ENCODE data around the gene TBX6. TPM values are rescaled to one million over a fixed set of nuclear protein-coding genes. Genes with fewer than 3 reads are reported as not detected.

Gene TBX6
- total RNA-seq, 1 experiment from 2014 or later, result 1.6 TPM

GRCh38 chr16:30086291-30087140 lies 5.2 kb downstream of the TBX6 start:
- H3K14ac ChIP-seq (ENCODE audit: insufficient read depth, low read length), result no peak overlapping the region
- no peak overlapping the region for H2BK5ac ChIP-seq (ENCODE audit: insufficient read length, low read length)
- H2BK120ac ChIP-seq (ENCODE audit: low read depth, low read length, poor library complexity, severe bottlenecking), result no peak overlapping the region
- no peaks in the 10 kb centered on the region for H4K20me1 ChIP-seq (ENCODE audit: control insufficient read depth, insufficient read depth, insufficient read length)
- no peaks in the 10 kb centered on the region for H3K27me3 ChIP-seq (ENCODE audit: insufficient read depth, low read length)
- peaks cover 23 to 45% (median 45%) of the 10 kb centered on the region in 3 experiments for H3K36me3 Mint-ChIP-seq (ENCODE audit: insufficient read depth in 1 of 3, low read depth in 3 of 3)
- H3T11ph ChIP-seq (ENCODE audit: low read length), result no peak overlapping the region
- no peak overlapping the region for H2BK20ac ChIP-seq (ENCODE audit: low read depth, low read length, poor library complexity, severe bottlenecking)
- no peak overlapping the region for H2BK12ac ChIP-seq (ENCODE audit: insufficient read length, low read depth, low read length)
- no peak overlapping the region for H3K4me3 Mint-ChIP-seq
- no peak overlapping the region for H3K4ac ChIP-seq (ENCODE audit: low read depth, low read length)
- no peak overlapping the region for H4K8ac ChIP-seq (replicated peaks; ENCODE audit: insufficient read length, low read depth, low read length)
- peaks cover 4% of the 10 kb centered on the region for H3K23me2 ChIP-seq (ENCODE audit: insufficient read length, low read depth, low read length, poor library complexity, severe bottlenecking)
- no peak overlapping the region for H3K9ac ChIP-seq (ENCODE audit: extremely low read depth, insufficient read length, low read length)
- no peak for DNase-seq
- H3K9me3 Mint-ChIP-seq, result no peaks in the 10 kb centered on the region; a peak in 1 of 5 replicates
- no peak overlapping the region for H2AFZ ChIP-seq (ENCODE audit: low read length)
- WGBS (ENCODE audit: extremely low coverage, insufficient read length, low lambda C conversion rate), result no CpG with 5 or more reads among the region's 27 CpGs
- no peak overlapping the region for H3K18ac ChIP-seq (ENCODE audit: insufficient read length, low read depth, low read length)
- H4K91ac ChIP-seq (ENCODE audit: insufficient read length, low read depth, low read length), result no peak overlapping the region
- no peak overlapping the region for H3K27ac ChIP-seq (ENCODE audit: insufficient read length, low read depth, low read length)
- no peak overlapping the region for H2BK15ac ChIP-seq (ENCODE audit: low read depth, low read length)
- no peaks in the 10 kb centered on the region for H3K9me3 ChIP-seq (ENCODE audit: control insufficient read depth, low read depth, low read length)
- H3K27me3 Mint-ChIP-seq (ENCODE audit: low read depth), result peaks cover 4% of the 10 kb centered on the region; the same call in 1 of the 2 replicates
- H3K4me1 Mint-ChIP-seq, result peaks cover 4 to 7% of the 10 kb centered on the region in 2 experiments; a peak in 1 of 4 replicates
- H3K23ac ChIP-seq (ENCODE audit: insufficient read length, low read depth, low read length), result no peak overlapping the region
- H3K79me2 ChIP-seq (ENCODE audit: insufficient read depth, low read length), result no peaks in the 10 kb centered on the region
- TF ChIP-seq, protein P1, sequence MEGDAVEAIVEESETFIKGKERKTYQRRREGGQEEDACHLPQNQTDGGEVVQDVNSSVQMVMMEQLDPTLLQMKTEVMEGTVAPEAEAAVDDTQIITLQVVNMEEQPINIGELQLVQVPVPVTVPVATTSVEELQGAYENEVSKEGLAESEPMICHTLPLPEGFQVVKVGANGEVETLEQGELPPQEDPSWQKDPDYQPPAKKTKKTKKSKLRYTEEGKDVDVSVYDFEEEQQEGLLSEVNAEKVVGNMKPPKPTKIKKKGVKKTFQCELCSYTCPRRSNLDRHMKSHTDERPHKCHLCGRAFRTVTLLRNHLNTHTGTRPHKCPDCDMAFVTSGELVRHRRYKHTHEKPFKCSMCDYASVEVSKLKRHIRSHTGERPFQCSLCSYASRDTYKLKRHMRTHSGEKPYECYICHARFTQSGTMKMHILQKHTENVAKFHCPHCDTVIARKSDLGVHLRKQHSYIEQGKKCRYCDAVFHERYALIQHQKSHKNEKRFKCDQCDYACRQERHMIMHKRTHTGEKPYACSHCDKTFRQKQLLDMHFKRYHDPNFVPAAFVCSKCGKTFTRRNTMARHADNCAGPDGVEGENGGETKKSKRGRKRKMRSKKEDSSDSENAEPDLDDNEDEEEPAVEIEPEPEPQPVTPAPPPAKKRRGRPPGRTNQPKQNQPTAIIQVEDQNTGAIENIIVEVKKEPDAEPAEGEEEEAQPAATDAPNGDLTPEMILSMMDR (conservative IDR thresholded peaks at IDR 0.05), result no peak
- H2AK5ac ChIP-seq (ENCODE audit: insufficient read length, low read length), result no peak overlapping the region
- H3K56ac ChIP-seq (ENCODE audit: insufficient read length, low read depth, low read length), result no peak overlapping the region
- no peak overlapping the region for H3K4me2 ChIP-seq (ENCODE audit: insufficient read depth, insufficient read length, low read length)
- H3K27ac Mint-ChIP-seq, result no peak overlapping the region; a peak in 1 of 7 replicates
- H3K79me1 ChIP-seq (ENCODE audit: insufficient read depth, low read depth, low read length, poor library complexity, severe bottlenecking), result no peaks in the 10 kb centered on the region
- no peaks in the 10 kb centered on the region for H3K4me1 ChIP-seq (ENCODE audit: insufficient read depth, low read length)
- no peak overlapping the region for H4K5ac ChIP-seq (ENCODE audit: insufficient read length, low read depth, low read length)

Data from H9 (cell line).